ENCODE results near the gene AVPI1.

The AVPI1 gene

GRCh38 chr10:97643441-97643985, 43.5 kb downstream of the AVPI1 start:
- TF ChIP-seq EP300 (IDR thresholded peaks at IDR 0.05; ENCODE audit: borderline replicate concordance), result no peak
- TF ChIP-seq FOXM1 (IDR thresholded peaks at IDR 0.05; ENCODE audit: borderline replicate concordance, low read depth), result no peak
- no peak for TF ChIP-seq RAD21 (IDR thresholded peaks at IDR 0.05; ENCODE audit: low read depth)
- TF ChIP-seq ZBTB7A (IDR thresholded peaks at IDR 0.05; ENCODE audit: low read depth), result no peak
- no peak for TF ChIP-seq CREB1 (IDR thresholded peaks at IDR 0.05; ENCODE audit: low read depth)
- TF ChIP-seq REST (IDR thresholded peaks at IDR 0.05; ENCODE audit: low read depth), result no peak
- TF ChIP-seq EGR1 (IDR thresholded peaks at IDR 0.05), result no peak
- no peak for TF ChIP-seq NFIC (IDR thresholded peaks at IDR 0.05)

GRCh38 chr10:97640868-97641811, 45.9 kb downstream of the AVPI1 start:
- TF ChIP-seq ZBTB7A (IDR thresholded peaks at IDR 0.05; ENCODE audit: low read depth), result no peak; the same call in none of the 2 replicates
- peak; percentile 27; the same call in 1 of the 2 replicates for TF ChIP-seq REST (IDR thresholded peaks at IDR 0.05; ENCODE audit: low read depth)
- peak; percentile 69 for TF ChIP-seq EGR1 (IDR thresholded peaks at IDR 0.05)

GRCh38 chr10:97640174-97640867, 46.7 kb downstream of the AVPI1 start, which contains the start of gene PI4K2A:
TSS of gene PI4K2A (plus strand) at chr10:97640671. CDS start at chr10:97640743, 72 bp downstream.
- peak; percentile 9; the same call in 1 of the 2 replicates for TF ChIP-seq EP300 (IDR thresholded peaks at IDR 0.05; ENCODE audit: borderline replicate concordance)
- no peak for TF ChIP-seq TCF12 (IDR thresholded peaks at IDR 0.05; ENCODE audit: low read depth)
- TF ChIP-seq CREB1 (IDR thresholded peaks at IDR 0.05; ENCODE audit: low read depth), result peak; percentile 61
- TF ChIP-seq USF1 (IDR thresholded peaks at IDR 0.05), result no peak
- TF ChIP-seq TAF1 (IDR thresholded peaks at IDR 0.05; ENCODE audit: low read depth), result peak; percentile 61; the same call in 1 of the 2 replicates
- 0 out of 2 replicates have a peak, but pooled peaks have one; percentile 13 for TF ChIP-seq NFIC (IDR thresholded peaks at IDR 0.05)
- peak; percentile 70 for TF ChIP-seq EGR1 (IDR thresholded peaks at IDR 0.05)
- TF ChIP-seq MAX (IDR thresholded peaks at IDR 0.05), result peak; percentile 82
- peak; percentile 67; the same call in 1 of the 2 replicates for TF ChIP-seq CEBPB (IDR thresholded peaks at IDR 0.05)

- no peak for TF ChIP-seq ZBTB7A (IDR thresholded peaks at IDR 0.05; ENCODE audit: low read depth)
- no peak for TF ChIP-seq EP300 (IDR thresholded peaks at IDR 0.05; ENCODE audit: borderline replicate concordance)
- TF ChIP-seq CREB1 (IDR thresholded peaks at IDR 0.05; ENCODE audit: low read depth), result no peak
Observed at GRCh38 chr10:97635577-97635976, 51.5 kb downstream of the AVPI1 start.

- TF ChIP-seq TAF1 (IDR thresholded peaks at IDR 0.05; ENCODE audit: low read depth) (no peak), REST (IDR thresholded peaks at IDR 0.05; ENCODE audit: low read depth) (no peak), EGR1 (IDR thresholded peaks at IDR 0.05) (no peak), CREB1 (IDR thresholded peaks at IDR 0.05; ENCODE audit: low read depth) (no peak), USF1 (IDR thresholded peaks at IDR 0.05) (no peak)
Observed at GRCh38 chr10:97633921-97634320, 53.1 kb downstream of the AVPI1 start.
